IMR-90 (cell line): ENCODE measurements around the gene SPTSSB. TPM values are rescaled to one million over a fixed set of nuclear protein-coding genes. Genes with fewer than 3 reads are reported as not detected.

Experiments used
- ATAC-seq: fragments of 200-7000 bp; cut with Tn5 transposase; 2 replicates; pipeline ENCODE4 v1.9.1; 2020; ENCODE audit warnings: low read depth, mild to moderate bottlenecking, moderate library complexity
- BruUV-seq: library from RNA; stranded (reverse); fragments of 400-500 nt; replicated peaks from 2 replicates; lab custom pipeline; 2021; lab: Mats Ljungman, UMichigan
- CTCF ChIA-PET: fragments of 300-600 bp; formaldehyde crosslinking; extraction: SDS; loops from one replicate; lab custom pipeline; 2021; ENCODE audit warnings: antibody characterized with exemption; lab: Yijun Ruan, JAX
- POLR2A ChIA-PET: fragments of 300-600 bp; sonication (Branson Sonifier 250); formaldehyde crosslinking; loops from one replicate; lab custom pipeline; 2022; ENCODE audit warnings: antibody characterized with exemption; ENCODE audit not compliant: unreplicated experiment; lab: Charles Lee
- DNase-seq: peaks from one replicate; pipeline ENCODE4 v3.0.0; 2013
- H2AFZ ChIP-seq: replicated peaks from 2 replicates; pipeline ENCODE3; 2013; ENCODE audit warnings: low read length, mild to moderate bottlenecking; ENCODE audit not compliant: poor library complexity
- H2AK5ac ChIP-seq: 2 replicates; pipeline ENCODE4 v1.6.1; 2013; ENCODE audit warnings: low read depth, low read length, inconsistent platforms
- H2AK9ac ChIP-seq: replicated peaks from 2 replicates; pipeline ENCODE3; 2013; ENCODE audit warnings: mild to moderate bottlenecking, low read depth, low read length, moderate library complexity; ENCODE audit not compliant: poor library complexity
- H2BK120ac ChIP-seq: 2 replicates; pipeline ENCODE4 v1.6.1; 2013; ENCODE audit warnings: low read depth, low read length, inconsistent platforms
- H2BK15ac ChIP-seq: 3 replicates; pipeline ENCODE4 v1.6.1; 2013; ENCODE audit warnings: low read depth, low read length, inconsistent platforms
- H2BK20ac ChIP-seq: 2 replicates; pipeline ENCODE4 v1.6.1; 2013; ENCODE audit warnings: low read depth, mild to moderate bottlenecking, inconsistent platforms, low read length, moderate library complexity
- H2BK5ac ChIP-seq: 2 replicates; pipeline ENCODE4 v1.6.1; 2013; ENCODE audit warnings: mild to moderate bottlenecking, low read depth, low read length, inconsistent platforms; ENCODE audit not compliant: poor library complexity, severe bottlenecking
- H3K14ac ChIP-seq: replicated peaks from 2 replicates; pipeline ENCODE4 v1.6.1; 2013; ENCODE audit warnings: low read depth, low read length, inconsistent platforms
- H3K18ac ChIP-seq: 2 replicates; pipeline ENCODE4 v1.6.1; 2013; ENCODE audit warnings: low read depth, low read length, control low read depth
- H3K23ac ChIP-seq: 2 replicates; pipeline ENCODE4 v1.6.1; 2013; ENCODE audit warnings: low read depth, low read length, inconsistent platforms
- H3K27ac ChIP-seq: 2 replicates; pipeline ENCODE4 v1.5.1; 2013; ENCODE audit warnings: mild to moderate bottlenecking, control low read depth, low read length; ENCODE audit not compliant: insufficient read depth
- H3K27me3 ChIP-seq: 2 replicates; pipeline ENCODE4 v1.6.1; 2013; ENCODE audit warnings: low read length; ENCODE audit not compliant: control insufficient read depth, insufficient read depth
- H3K36me3 ChIP-seq: 2 replicates; pipeline ENCODE4 v1.6.1; 2013; ENCODE audit warnings: low read length, mixed read lengths; ENCODE audit not compliant: control insufficient read depth, insufficient read depth
- H3K4ac ChIP-seq: 2 replicates; pipeline ENCODE4 v1.6.1; 2013; ENCODE audit warnings: low read depth, low read length, inconsistent platforms
- H3K4me1 ChIP-seq: 2 replicates; pipeline ENCODE4 v1.6.1; 2013; ENCODE audit warnings: low read length, mixed read lengths; ENCODE audit not compliant: control insufficient read depth, insufficient read depth
- H3K4me2 ChIP-seq: 2 replicates; pipeline ENCODE4 v1.6.1; 2013; ENCODE audit warnings: low read depth, mild to moderate bottlenecking, control low read depth, low read length, moderate library complexity
- H3K4me3 ChIP-seq: 2 replicates; pipeline ENCODE4 v1.5.1; 2013; ENCODE audit warnings: low read depth, mild to moderate bottlenecking, control low read depth, low read length, moderate library complexity; ENCODE audit not compliant: insufficient read depth
- H3K56ac ChIP-seq: 2 replicates; pipeline ENCODE4 v1.6.1; 2013; ENCODE audit warnings: low read length, inconsistent platforms; ENCODE audit not compliant: insufficient read depth; ENCODE audit errors: extremely low read depth
- H3K79me1 ChIP-seq, 2 experiments: 2 replicates each; pipeline ENCODE4 v1.6.1; 2013; ENCODE audit warnings: low read length in 2 of 2, inconsistent platforms in 1 of 2, low read depth in 1 of 2
- H3K9ac ChIP-seq: 2 replicates; pipeline ENCODE4 v1.6.1; 2013; ENCODE audit warnings: low read depth, low read length, control low read depth
- H3K9me1 ChIP-seq: 2 replicates; pipeline ENCODE4 v1.6.1; 2013; ENCODE audit warnings: low read length, inconsistent platforms; ENCODE audit not compliant: insufficient read depth
- H3K9me3 ChIP-seq: 2 replicates; pipeline ENCODE4 v1.6.1; 2013; ENCODE audit warnings: low read length; ENCODE audit not compliant: control insufficient read depth, insufficient read depth
- H4K20me1 ChIP-seq: 2 replicates; pipeline ENCODE4 v1.6.1; 2013; ENCODE audit warnings: low read length, inconsistent platforms; ENCODE audit not compliant: insufficient read depth
- H4K5ac ChIP-seq: 2 replicates; pipeline ENCODE4 v1.6.1; 2013; ENCODE audit warnings: mild to moderate bottlenecking, low read depth, low read length, control low read depth
- H4K8ac ChIP-seq, 2 experiments: 2 replicates each; pipeline ENCODE4 v1.6.1; 2013; ENCODE audit warnings: low read depth in 2 of 2, low read length in 2 of 2, control low read depth in 1 of 2, inconsistent platforms in 1 of 2
- H4K91ac ChIP-seq: 2 replicates; pipeline ENCODE4 v1.6.1; 2013; ENCODE audit warnings: low read depth, low read length, inconsistent platforms; ENCODE audit not compliant: insufficient read depth
- BHLHE40 ChIP-seq: fragments of 150-350 bp; IDR thresholded peaks from 2 replicates; pipeline ENCODE4 v1.6.1; 2016; ENCODE audit warnings: mild to moderate bottlenecking, low read depth, low read length
- CEBPB ChIP-seq: IDR thresholded peaks from 2 replicates; pipeline ENCODE4 v1.6.1; 2012; ENCODE audit warnings: low read depth, low read length, improper control_type of control experiment
- CHD1 ChIP-seq: IDR thresholded peaks from 2 replicates; pipeline ENCODE4 v1.6.1; 2012; ENCODE audit warnings: low read depth, low read length, improper control_type of control experiment
- FOS ChIP-seq: fragments of 150-350 bp; IDR thresholded peaks from 2 replicates; pipeline ENCODE4 v1.6.1; 2016; ENCODE audit warnings: low read depth, low read length
- MAFK ChIP-seq: IDR thresholded peaks from 2 replicates; pipeline ENCODE4 v1.6.1; 2012; ENCODE audit warnings: low read depth, low read length, improper control_type of control experiment
- MAZ ChIP-seq: IDR thresholded peaks from 2 replicates; pipeline ENCODE4 v1.6.1; 2012; ENCODE audit warnings: low read depth, mild to moderate bottlenecking, low read length, improper control_type of control experiment, moderate library complexity, borderline replicate concordance
- MXI1 ChIP-seq: IDR thresholded peaks from 2 replicates; pipeline ENCODE4 v1.6.1; 2012; ENCODE audit warnings: low read depth, mild to moderate bottlenecking, low read length, moderate library complexity, borderline replicate concordance
- NFE2L2 ChIP-seq: fragments of 150-350 bp; IDR thresholded peaks from 2 replicates; pipeline ENCODE4 v1.6.1; 2016; ENCODE audit warnings: low read depth, mild to moderate bottlenecking, low read length
- POLR2A ChIP-seq: IDR thresholded peaks from 2 replicates; pipeline ENCODE4 v1.6.1; 2012; ENCODE audit warnings: mild to moderate bottlenecking, low read depth, low read length
- RAD21 ChIP-seq: IDR thresholded peaks from 2 replicates; pipeline ENCODE4 v1.6.1; 2012; ENCODE audit warnings: low read length, improper control_type of control experiment
- RCOR1 ChIP-seq: IDR thresholded peaks from 2 replicates; pipeline ENCODE4 v1.6.1; 2012; ENCODE audit warnings: mild to moderate bottlenecking, low read length, improper control_type of control experiment; ENCODE audit not compliant: insufficient replicate concordance
- RFX5 ChIP-seq: IDR thresholded peaks from 2 replicates; pipeline ENCODE4 v1.8.0; 2012; ENCODE audit warnings: low read depth, mild to moderate bottlenecking, low read length, moderate library complexity
- SMC3 ChIP-seq: fragments of 150-350 bp; IDR thresholded peaks from 2 replicates; pipeline ENCODE4 v1.6.1; 2016; ENCODE audit warnings: low read depth, mild to moderate bottlenecking, antibody characterized with exemption, low read length, moderate library complexity
- dilution Hi-C: fragments of 300-500 bp; cut with HindIII; formaldehyde crosslinking; loops from one replicate; pipeline ENCODE4 v1.14.3; 2018; ENCODE audit warnings: low sequenced_read_pairs; ENCODE audit not compliant: unreplicated experiment
- in situ Hi-C: fragments of 300-500 bp; cut with MboI; formaldehyde crosslinking; loops from 3 replicates; pipeline ENCODE4 v1.14.3; 2019; ENCODE audit warnings: low sequenced_read_pairs, inconsistent platforms, mixed read lengths
- intact Hi-C: fragments of 100-400 bp; cut with micrococcal nuclease; formaldehyde crosslinking; loops from 2 replicates; pipeline ENCODE4 v1.10.0; 2022
- polyA plus RNA-seq, 3 experiments: library from polyadenylated mRNA; depleted of rRNA; stranded (reverse); fragments of >200 nt; gene quantifications; 2 replicates each; pipeline ENCODE4 v1.2.3, GENCODE V29; 2012; ENCODE audit warnings: low replicate concordance in 1 of 3
- total RNA-seq: library from RNA; depleted of rRNA; stranded (reverse); fragments of >200 nt; gene quantifications from 2 replicates; pipeline ENCODE4 v1.2.3, GENCODE V29; 2012
- TF ChIP-seq, protein P1 (sequence below): conservative IDR thresholded peaks from 2 replicates; pipeline ENCODE4 v1.5.1; 2012; ENCODE audit warnings: mild to moderate bottlenecking, low read depth, low read length, improper control_type of control experiment
- TF ChIP-seq, protein P2 (sequence below): fragments of 150-350 bp; IDR thresholded peaks from 2 replicates; pipeline ENCODE4 v1.6.1; 2016; ENCODE audit warnings: low read depth, mild to moderate bottlenecking, low read length, moderate library complexity, borderline replicate concordance
- TF ChIP-seq, protein P3 (sequence below): fragments of 150-350 bp; IDR thresholded peaks from 2 replicates; pipeline ENCODE4 v1.6.1; 2017; ENCODE audit warnings: mild to moderate bottlenecking, antibody characterized with exemption, low read length, low read depth

Gene SPTSSB
- total and polyA plus RNA-seq, 2 of the 4 experiments (the other 2 are of a cell fraction), result not detected

DNA sequence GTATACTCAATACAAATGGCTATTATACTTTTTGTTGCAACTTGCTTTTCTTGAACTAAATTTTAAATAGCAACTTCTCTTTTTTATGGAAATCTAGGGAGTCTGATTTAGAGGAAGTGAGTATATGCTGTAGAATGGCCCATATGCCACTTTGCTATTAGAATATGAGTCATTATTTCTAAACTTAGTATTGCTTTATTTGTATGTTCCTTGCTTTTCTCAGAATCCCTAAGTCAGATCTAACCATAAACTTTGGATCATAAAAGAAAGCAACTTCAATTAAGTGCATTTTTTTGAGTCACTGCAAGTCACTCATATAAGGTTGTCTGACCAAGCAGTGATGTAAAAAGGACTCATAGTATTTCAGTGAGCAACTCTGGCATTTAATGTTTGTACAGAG lies 17.5 kb upstream of the SPTSSB start:
- H4K91ac ChIP-seq, result no peak overlapping the region
- no peak for ATAC-seq

More for the DNA sequence above, 17.5 kb upstream of the SPTSSB start:
- Histone ChIP-seq H2AFZ (no peak overlapping the region), H3K23ac (no peak overlapping the region), H2BK120ac (no peak overlapping the region), H2AK5ac (no peak overlapping the region), H3K14ac (no peak overlapping the region), H3K27ac (no peak overlapping the region), H2BK20ac (no peak overlapping the region), H2BK5ac (no peak overlapping the region), H2AK9ac (no peak overlapping the region), H3K4me3 (no peak overlapping the region), H3K4ac (no peak overlapping the region), H3K4me2 (no peak overlapping the region), H3K56ac (no peak overlapping the region), H3K4me1 (no peaks in the 10 kb centered on the region), H3K9me3 (no peaks in the 10 kb centered on the region), H3K9ac (no peak overlapping the region), H2BK15ac (no peak overlapping the region), H3K27me3 (no peaks in the 10 kb centered on the region; the same call in 1 of the 2 replicates), H4K5ac (no peak overlapping the region), H4K8ac (no peak overlapping the region), H3K36me3 (no peaks in the 10 kb centered on the region), H3K9me1 (no peaks in the 10 kb centered on the region), H3K18ac (no peak overlapping the region), H4K20me1 (no peaks in the 10 kb centered on the region), H3K79me1 (no peaks in the 10 kb centered on the region)
- in situ Hi-C loops (no loop called here), dilution Hi-C loops (no loop called here), intact Hi-C loops (no loop called here)
- TF ChIP-seq POLR2A (no peak), NFE2L2 (no peak), RAD21 (no peak), CHD1 (no peak), BHLHE40 (no peak), RCOR1 (no peak), RFX5 (no peak), SMC3 (no peak), FOS (no peak), MXI1 (no peak), MAFK (no peak), MAZ (no peak), CEBPB (no peak)
- TF ChIP-seq, protein P1, sequence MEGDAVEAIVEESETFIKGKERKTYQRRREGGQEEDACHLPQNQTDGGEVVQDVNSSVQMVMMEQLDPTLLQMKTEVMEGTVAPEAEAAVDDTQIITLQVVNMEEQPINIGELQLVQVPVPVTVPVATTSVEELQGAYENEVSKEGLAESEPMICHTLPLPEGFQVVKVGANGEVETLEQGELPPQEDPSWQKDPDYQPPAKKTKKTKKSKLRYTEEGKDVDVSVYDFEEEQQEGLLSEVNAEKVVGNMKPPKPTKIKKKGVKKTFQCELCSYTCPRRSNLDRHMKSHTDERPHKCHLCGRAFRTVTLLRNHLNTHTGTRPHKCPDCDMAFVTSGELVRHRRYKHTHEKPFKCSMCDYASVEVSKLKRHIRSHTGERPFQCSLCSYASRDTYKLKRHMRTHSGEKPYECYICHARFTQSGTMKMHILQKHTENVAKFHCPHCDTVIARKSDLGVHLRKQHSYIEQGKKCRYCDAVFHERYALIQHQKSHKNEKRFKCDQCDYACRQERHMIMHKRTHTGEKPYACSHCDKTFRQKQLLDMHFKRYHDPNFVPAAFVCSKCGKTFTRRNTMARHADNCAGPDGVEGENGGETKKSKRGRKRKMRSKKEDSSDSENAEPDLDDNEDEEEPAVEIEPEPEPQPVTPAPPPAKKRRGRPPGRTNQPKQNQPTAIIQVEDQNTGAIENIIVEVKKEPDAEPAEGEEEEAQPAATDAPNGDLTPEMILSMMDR, result no peak
- TF ChIP-seq, protein P2, sequence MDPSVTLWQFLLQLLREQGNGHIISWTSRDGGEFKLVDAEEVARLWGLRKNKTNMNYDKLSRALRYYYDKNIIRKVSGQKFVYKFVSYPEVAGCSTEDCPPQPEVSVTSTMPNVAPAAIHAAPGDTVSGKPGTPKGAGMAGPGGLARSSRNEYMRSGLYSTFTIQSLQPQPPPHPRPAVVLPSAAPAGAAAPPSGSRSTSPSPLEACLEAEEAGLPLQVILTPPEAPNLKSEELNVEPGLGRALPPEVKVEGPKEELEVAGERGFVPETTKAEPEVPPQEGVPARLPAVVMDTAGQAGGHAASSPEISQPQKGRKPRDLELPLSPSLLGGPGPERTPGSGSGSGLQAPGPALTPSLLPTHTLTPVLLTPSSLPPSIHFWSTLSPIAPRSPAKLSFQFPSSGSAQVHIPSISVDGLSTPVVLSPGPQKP, result no peak
- TF ChIP-seq, protein P3, sequence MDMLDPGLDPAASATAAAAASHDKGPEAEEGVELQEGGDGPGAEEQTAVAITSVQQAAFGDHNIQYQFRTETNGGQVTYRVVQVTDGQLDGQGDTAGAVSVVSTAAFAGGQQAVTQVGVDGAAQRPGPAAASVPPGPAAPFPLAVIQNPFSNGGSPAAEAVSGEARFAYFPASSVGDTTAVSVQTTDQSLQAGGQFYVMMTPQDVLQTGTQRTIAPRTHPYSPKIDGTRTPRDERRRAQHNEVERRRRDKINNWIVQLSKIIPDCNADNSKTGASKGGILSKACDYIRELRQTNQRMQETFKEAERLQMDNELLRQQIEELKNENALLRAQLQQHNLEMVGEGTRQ, result no peak
- DNase-seq, result no peak
- BruUV-seq, result no TSS peak
- POLR2A ChIA-PET, result no interaction called here
- CTCF ChIA-PET, result no interaction called here
